GM21786 (cell line): Measurements from ENCODE around the gene CBLB.

Experiments used
- ATAC-seq: cut with Tn5 transposase; IDR thresholded peaks from one replicate; pipeline ENCODE4 v1.9.1; 2021; ENCODE audit not compliant: unreplicated experiment

The CBLB gene

DNA sequence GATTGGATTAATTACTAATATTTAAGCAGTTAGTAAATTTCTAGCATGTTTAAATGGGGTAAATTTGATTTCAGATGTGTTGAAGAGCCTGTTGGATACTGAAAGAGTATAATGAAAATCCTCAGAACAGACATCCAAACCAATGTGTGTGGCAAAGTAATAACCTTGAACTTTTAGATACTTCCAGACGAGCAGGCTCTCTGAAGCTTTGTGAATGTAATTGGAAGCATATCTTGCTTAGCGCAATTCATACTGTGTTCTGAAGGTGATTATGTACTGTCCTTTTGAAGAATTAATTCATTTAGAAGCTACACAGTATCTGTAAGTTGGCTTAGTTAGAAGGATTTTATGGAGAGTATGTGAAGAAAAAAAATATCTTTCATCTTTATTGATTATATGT, 161.8 kb downstream of the CBLB start:
- ATAC-seq, result no peak

DNA sequence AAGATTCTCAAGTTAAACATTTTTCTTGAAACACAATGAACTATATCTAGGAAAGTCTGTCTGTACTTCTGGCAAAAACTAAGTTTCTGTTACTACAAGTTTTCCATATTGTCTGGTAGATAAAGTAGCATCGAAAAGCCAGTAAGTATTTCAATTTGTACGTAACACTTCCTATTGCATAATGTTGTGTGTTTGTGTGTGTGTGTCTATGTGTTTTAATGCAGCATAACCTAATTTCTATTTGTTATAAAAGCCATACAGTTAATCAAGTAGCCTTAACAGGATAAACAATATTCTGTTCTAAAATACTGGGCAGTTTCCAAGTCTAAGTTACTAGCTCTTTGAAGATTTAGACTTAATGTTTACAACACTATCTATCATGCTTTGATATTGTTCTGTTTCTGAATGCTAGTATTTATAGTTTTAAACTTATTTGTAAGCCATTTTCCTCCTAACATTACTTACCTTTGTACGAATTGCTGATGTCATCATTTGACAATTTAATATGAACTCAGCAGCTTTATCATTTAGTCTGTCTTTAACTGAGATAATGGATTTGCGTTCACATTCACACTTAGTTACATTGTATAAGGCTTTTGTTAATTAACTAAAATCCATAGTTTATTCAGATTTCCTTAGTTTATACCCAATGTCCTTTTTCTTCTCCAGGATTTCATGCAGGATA, 163.9 kb downstream of the CBLB start:
- ATAC-seq, result no peak

DNA sequence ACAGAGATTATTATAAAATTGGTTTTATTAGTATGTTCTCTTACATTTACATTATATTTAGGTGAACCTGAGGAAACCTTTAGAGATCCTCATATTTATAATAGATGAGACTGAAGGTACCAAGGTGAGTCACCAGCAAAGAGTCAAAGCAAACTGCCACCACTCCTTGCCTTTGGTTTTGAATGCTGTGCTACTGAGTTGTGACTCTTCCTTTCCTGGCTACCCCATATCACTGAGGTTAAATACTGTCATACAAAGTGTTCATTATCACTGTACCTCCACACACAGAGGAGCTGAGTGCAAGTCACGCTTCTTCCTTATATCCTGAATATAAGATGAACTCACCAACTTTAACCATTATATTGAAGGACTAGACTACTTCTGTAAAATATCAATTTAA, 168.2 kb downstream of the CBLB start:
- no peak for ATAC-seq

DNA sequence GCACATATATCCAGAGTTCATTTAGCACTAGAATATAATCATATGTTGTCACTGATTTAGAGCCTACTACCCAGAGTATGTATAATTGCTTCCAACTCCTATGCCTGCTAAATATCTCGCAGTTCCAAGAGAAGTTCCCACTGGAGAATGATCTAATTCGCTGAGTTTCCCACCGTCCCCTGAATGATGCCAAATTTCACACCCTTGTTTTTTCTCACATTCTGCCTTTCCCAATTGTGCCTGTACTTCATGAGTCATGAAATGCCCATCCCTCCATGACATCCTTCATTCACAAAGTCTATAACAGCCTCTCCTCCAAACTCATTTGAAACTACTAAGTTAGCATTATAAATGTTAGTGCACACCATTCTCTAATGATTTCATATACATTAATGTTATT, 177.2 kb downstream of the CBLB start:
- ATAC-seq, result no peak

DNA sequence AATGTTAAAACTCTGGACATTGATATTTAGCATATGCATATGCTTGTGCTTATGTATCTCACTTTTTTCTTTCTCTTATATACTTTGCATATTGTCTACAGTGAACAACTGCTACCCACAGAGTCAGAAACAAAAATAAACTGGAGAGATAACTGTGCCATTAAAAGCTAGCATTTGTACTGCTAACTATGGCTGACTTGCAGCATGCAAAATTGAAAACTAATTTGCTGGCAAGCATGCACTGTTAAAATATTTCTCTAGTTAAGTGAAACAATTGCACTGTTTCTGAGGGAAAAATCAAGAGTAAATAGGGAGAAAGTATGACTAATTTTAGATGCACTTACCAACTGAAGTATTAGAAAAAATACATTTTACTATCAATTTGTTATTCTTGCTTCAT, 177.8 kb downstream of the CBLB start:
- no peak for ATAC-seq

DNA sequence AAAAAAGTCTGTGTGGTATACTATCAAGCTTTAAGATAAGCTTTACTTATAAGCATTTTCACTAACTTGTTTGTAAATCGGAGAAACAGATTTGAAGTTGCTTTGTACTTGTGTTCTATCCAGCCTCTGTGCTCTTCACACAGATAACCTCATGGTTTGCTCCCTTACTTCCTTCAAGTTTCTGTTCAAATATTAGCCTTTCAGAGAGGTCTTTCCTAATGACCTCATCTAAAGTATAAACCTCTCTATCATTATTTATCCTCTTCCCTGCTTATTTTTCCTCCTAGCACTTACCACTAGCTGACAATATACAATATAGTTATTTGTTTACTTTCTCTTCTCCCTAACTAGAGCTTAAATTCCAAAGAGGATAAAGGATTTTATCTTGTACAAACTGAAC, 180.0 kb downstream of the CBLB start:
- ATAC-seq, result no peak

DNA sequence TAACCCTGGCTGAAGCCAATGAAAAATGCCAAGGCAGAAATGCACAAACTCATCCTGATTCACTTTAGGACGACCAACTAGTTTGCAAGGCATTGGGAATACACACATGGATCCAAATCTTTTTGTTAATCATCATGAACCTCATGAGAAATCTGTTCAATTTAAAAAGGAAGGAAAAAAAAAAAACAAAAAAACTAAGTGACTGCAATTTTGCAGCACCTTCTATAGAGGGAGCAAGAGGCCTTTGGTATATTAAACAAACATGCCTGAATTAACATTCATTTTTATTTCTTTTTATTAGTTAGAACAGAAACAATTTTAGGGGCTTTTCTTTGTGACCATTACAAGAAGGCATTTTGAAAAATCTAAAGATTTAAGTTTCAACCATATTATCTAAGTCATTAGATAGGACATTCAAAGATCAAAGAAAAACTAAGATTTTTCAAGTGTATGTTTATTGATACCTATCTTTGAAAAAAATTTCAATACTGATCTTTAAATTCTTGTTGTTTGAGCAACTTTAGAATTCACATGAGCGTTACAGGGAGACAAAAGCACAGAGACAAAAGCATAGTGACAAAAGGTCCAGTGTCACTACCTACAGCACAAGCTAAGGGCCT, 182.4 kb downstream of the CBLB start:
- no peak for ATAC-seq

DNA sequence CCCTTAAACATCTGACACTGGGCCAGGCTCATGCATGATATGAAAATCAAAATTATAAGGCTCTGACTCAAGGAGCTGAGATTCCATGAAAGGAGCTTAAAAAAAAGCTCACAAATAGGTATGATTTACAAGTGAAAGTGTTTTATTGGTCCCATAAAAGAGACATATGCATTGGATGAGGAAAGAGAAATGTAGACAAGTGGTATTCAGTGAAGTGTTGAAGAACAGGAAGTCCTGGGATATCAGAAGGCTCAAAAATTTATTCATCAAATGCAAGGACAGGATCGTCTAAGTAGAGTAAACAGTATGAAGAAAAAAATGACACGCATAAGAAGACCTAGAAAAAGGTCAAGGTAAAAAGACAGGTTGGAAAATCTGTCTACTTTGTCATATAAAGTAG, 188.9 kb downstream of the CBLB start:
- no peak for ATAC-seq

DNA sequence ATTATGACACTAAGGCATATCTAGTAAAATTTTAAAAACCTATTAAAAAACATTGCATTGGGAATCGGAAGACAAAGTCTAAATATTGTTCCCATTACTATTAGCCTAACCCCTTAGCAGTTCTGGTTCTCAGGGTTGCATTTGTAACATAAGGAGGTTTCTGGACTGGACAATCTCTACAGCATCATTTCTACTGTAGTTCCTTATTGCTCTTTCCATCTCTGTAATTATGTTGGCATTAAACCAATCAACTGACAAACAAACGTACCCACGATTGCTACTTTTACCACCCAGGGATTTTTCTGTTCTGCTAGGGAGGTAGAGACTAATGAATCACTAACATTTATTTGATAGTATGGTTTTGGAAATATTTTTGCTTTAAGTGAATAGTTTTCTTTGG, 190.8 kb downstream of the CBLB start:
- no peak for ATAC-seq

DNA sequence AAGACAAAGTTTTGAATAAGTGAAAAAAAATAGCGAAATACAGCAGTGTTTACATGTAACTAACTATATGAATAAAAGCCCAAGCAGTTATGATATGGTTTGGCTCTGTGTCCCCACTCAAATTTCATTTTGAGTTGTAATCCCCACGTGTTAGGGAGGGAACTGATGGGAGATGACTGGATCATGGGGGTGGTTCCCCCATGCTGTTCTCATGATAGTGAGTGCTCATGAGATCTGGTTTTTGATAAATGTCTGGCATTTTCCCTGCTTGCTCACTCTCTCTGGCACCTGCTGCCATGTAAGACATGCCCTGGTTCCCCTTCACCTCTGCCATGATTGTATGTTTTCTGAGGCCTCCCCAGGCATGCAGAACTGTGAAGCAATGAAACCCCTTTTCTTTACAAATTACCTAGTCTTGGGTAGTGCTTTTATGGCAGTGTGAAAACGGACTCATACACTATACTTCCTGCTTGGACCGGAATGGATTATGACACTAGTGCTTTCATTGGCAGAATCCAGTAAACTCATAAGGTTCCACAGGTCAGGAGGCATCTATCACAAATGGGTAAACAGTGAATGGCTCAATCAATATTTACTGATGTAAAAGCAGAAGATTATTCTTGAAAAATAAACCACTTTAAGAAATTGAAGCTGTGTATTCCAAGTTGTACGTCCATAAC, 192.1 kb downstream of the CBLB start:
- ATAC-seq, result no peak

DNA sequence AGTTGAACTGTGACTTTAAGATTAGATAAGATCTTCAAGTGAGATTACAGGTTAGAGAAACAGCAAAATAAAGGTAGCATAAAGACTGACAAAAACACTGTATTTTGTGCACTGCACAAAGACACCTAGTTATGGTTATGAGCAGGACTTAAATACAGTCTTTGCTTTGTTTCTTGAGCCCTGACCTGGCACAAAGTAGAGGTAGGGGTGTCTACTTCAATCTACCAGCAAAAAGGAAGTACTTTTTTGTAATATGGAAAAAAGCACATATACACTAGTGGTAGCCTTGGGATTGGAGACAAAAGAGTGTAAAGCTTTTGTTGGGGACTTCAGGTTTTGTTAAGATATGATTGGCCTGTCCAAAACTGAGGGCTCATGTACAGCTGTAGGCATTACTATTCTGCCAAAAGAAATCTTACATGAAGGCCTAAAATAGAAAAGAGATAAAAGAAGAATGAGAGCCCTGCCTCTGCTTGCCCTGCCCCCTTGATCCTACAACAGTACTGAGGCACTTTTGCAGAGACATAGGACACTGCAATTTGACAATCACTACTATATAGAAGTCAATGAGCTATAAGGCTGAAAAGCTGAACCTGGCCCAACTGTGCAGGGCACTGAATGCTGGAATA, 194.3 kb downstream of the CBLB start:
- no peak for ATAC-seq

DNA sequence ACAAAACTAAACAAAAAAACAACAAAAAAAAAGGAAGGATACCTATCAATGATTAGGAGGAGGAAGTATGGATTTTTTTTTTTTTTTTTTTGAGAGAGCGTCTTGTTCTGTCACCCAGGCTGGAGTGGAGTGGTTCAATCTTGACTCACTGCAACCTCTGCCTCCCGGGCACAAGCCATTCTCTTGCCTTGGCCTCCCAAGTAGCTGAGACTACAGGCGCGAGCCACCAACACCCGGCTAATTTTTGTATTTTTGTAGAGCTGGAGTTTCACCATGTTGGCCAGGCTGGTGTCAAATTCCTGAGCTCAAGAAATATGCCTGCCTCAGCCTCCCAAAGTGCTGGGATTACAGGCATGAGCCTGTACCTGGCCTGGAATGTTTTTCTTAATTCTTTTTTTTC, 195.8 kb downstream of the CBLB start:
- ATAC-seq, result no peak

DNA sequence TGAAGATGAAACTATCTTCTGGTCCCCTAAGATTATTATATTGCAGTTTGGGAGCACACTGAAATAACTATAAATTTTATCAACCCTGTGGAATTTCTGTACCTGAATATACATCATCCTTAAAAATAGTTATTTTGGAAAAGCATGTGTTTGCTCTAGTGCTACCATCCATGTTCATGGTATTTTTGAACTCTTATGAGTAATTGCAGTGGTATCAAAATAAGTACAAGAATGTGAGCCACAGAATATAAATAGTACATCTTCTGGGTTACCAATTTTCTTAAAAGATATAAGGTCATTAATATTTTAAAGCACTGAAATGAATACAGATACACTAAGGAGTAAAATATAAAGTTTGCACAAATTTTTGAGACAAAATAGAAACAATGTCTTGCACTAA, 206.5 kb downstream of the CBLB start:
- no peak for ATAC-seq

DNA sequence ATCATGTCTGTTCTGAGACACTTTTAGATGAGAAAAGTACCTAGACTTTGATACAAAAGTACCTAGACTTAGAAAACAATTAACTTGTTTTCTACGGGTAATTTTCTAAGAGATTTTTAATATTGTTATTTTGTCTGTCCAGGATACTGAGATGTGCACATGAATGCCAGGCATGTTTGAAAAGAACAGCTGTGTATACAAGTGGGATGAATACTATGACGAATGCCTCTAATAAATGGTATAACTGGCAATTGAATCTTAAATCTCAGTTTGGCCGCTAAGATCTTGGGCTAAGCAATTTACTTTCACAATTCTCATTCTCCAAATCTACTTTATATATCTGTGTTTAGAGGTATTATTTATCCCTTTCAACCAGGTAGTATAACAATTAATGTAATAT, 207.4 kb downstream of the CBLB start:
- ATAC-seq, result no peak

DNA sequence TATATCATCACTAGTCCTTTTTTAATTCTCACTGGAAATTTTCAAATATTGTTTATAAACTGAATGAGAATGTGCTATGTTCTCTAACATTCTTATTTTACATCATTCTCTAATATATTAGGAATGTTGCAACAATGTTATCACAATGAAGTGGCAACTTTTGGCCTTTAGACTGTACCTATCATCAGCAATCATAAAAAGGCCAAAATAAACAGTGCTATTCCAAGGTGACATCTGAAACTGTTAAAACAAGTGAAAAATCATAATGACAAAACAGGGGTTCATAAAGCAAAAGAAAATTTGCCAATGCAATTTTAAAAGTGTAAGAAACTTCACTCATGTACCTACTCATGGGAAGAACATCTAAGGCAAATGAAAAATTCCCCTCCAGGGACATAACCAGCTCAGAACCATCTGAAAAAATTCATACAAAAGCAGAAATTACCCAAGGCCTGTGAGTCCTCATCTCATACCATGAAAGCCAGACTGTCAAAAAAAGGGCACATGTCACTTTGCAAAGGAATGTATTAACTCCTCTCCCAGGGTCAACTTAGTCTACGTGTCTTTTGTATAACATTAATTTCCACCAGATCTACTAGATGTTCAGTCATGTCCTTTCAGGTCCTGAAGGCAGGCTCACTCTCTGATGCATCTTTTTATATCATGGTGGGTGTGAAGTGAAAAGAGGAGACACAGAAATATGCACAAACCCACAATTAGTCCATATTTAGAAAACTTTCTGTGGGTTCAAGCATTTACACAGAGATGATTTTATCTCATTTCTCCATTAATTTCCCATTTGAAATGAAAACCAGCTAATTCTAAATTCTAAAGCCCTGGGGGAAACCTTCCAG, 211.9 kb downstream of the CBLB start:
- ATAC-seq, result no peak

DNA sequence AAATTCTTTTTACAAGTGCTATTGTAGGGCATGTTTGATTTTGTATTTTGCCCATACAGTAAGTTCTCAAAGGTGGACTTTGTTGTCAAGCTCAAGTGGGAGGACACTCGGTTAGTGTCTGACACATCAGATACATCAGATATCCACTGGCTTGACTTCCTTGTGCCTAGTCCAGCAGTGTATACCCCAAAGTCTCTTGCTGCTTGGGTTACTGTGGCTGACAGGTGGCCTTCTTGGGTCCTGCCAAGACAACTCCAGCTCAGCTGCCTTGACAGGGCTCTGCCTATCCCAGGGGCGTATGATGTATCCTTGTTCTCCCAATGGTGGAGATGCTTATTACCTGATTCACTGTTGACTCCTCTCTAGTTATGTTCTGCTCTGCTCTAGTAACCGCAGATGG, 214.9 kb downstream of the CBLB start:
- no peak for ATAC-seq

DNA sequence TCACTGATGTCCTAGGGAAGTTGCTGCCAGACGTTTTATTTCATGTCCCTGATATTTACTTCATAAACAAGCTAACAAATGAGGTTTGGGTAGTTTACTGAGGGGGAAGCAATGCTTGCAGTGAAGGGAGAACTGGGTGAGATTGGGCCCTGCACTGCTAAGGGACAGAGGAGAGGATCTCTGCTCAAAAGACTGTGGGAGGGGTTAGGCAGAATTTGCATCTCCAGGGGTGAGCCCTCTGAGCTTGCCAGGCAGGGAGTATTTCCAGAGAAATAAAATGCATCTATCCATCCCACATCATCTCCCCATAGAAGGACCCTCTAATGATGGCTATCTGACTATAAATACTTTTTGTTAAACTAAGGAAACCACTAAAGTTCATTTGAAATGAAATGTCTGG, 215.6 kb downstream of the CBLB start:
- no peak for ATAC-seq

DNA sequence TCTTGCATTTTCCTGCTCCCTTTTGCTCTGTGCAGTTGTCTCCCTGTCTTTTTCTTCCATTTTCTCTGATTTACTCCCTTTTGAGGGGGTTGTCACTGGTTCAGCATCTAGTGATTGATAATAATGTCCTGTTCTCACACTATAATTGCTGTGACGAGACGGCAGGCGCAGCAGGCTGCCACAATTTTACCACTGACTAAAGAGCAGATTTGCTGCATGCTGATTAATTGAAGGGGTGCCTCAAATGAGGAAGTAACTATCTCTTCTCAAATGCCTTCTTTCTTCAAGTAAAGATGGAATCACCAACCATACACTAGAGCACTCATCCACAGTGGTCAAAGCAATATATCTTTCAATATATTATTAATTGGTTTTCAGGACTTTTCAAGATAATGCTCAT, 219.3 kb downstream of the CBLB start:
- ATAC-seq, result no peak

DNA sequence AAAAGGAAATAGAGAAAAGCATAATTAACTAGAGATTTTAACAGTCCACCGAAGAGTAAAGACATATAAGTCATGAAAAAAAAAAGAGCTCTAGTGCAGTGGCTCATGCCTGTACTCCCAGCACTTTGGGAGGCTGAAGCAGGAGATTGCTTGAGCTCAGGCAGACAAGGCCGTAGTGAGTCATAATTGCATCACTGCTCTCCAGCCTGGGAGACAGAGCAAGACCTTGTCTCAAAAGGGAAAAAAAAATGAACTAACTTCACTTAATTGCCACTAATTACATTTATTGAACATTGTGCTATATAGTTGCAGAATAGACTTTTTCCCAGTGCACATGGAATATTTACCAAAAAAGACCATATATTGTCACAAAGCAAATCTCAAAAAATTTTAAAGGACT, 221.8 kb downstream of the CBLB start:
- no peak for ATAC-seq

DNA sequence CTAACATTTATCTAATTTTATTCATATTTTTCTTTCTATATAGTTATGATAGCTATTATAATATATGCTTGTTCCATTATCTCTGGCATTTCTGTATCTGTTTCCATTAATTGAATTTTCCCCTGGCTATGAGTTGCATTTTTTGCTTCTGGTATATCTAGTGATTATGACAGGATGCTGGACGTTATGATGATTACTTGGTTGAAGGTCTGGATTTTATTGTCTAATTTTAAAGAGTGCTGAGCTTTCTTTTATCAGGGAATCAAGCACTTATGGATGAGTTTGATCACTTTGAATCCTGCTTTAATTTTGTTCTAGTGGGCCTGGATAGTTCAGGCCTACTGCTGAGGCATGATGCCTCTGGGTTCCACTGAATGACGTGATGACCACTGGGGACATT, 229.7 kb downstream of the CBLB start:
- ATAC-seq, result no peak

DNA sequence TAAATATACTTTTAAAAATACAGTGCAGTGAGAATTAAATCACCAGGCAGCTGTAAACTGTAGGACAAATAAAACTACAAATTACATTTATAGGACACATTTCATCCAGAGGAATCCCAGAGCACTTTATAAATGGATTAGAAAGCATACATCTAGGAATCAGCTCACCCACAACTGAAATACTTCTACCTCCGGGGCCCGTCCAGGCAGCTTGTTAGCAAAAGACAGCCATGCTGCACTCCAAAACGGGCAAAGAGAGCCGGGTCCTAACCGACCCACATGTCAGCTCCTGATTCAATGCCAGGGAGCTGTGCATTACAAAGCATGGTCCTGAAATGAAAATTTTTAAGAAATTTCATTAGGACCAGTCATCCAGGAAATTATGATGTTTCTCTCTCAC, 234.1 kb downstream of the CBLB start:
- ATAC-seq, result no peak
